ENCODE data around the gene POLR2H. TPM values are rescaled to one million over a fixed set of nuclear protein-coding genes. Genes with fewer than 3 reads are reported as not detected.

The POLR2H gene
- polyA plus RNA-seq, 1 experiment, result 72.0 TPM

DNA sequence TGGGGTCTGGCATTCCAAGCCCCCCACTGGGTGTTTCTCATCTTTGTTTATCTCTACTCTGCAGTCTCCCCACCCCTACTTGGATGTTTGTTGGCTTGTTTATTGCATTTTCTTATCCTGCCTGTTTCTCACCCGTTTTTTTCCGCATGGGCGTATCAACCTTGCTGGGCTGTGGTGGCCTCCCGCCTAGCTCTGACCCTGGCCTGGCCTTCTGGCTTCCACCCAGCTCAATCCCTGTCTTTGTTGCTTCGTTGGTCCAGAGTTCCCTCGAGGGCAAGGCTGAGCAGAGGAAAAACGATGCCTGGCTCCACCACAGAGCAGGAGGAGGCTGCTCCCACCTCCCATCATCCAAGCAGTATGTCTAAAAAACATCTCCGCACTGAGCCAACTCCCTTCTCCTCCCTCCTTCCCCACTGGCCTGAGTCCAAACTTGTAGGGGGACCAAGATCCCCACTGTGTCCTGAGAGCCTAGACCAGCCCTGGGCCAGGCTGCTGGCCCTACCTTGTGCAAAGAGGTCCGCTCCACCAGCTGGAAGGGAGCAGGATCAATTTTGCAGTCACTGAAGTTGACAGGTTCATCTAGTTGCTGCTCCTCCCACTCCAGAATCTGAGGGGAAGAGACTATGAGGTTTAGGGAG is 9.9 kb upstream of the POLR2H start:
- peaks cover 6% of the 10 kb centered on the region for H3K36me3 ChIP-seq (ENCODE audit: control insufficient read depth, insufficient read depth, low read length)
- no peak for DNase-seq (ENCODE audit: low read depth)
- TF ChIP-seq, protein P1, sequence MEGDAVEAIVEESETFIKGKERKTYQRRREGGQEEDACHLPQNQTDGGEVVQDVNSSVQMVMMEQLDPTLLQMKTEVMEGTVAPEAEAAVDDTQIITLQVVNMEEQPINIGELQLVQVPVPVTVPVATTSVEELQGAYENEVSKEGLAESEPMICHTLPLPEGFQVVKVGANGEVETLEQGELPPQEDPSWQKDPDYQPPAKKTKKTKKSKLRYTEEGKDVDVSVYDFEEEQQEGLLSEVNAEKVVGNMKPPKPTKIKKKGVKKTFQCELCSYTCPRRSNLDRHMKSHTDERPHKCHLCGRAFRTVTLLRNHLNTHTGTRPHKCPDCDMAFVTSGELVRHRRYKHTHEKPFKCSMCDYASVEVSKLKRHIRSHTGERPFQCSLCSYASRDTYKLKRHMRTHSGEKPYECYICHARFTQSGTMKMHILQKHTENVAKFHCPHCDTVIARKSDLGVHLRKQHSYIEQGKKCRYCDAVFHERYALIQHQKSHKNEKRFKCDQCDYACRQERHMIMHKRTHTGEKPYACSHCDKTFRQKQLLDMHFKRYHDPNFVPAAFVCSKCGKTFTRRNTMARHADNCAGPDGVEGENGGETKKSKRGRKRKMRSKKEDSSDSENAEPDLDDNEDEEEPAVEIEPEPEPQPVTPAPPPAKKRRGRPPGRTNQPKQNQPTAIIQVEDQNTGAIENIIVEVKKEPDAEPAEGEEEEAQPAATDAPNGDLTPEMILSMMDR (IDR thresholded peaks at IDR 0.05; ENCODE audit: insufficient read depth, low read depth, low read length), result no peak
- H3K27me3 ChIP-seq (ENCODE audit: control insufficient read depth, insufficient read depth, low read length), result no peaks in the 10 kb centered on the region
- no peak overlapping the region for H3K4me3 ChIP-seq (ENCODE audit: low read depth, low read length)
- POLR2A ChIA-PET, result no interaction called here
- CTCF ChIA-PET, result interaction anchor here (1.0 to 4.9 kb wide), 2 partner anchors 10 to 162 kb away, joined by 4 to 65 read pairs; partner anchors contain the start of gene FAM131A

DNA sequence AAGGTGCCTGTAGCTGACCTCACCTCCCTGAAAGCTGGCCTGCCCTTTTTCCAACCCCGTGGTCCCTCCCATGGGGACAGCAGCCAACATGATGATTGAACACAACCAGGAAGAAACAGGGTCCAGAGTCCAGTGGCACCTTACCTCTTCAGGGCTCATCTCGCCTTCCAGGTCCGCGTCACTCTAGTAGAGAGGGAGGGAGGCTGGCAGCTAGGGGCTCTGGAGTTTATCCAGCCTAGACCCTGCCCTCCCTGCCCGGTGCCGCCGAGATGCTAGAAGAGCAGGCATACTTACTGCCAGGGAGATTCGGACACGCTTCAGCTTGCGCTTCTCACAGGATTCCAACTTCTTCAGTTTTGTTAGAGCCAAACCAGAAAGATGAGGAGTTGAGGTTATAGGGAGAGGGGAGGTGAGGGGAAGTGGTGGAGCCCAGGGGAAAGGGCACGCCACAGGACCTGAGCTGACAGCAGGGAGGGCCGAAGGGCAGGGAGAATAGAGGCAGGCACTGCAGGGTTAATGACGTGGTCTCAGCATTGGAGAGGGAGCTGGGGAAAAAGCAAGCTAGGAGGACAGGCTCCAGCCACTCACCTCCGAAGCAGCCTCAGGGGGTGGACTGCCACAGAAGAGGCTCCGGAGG is 9.2 kb upstream of the POLR2H start:
- peaks cover 7% of the 10 kb centered on the region for H3K36me3 ChIP-seq (ENCODE audit: control insufficient read depth, insufficient read depth, low read length)
- TF ChIP-seq, protein P1 (IDR thresholded peaks at IDR 0.05; ENCODE audit: insufficient read depth, low read depth, low read length), result no peak
- no peak overlapping the region for H3K4me3 ChIP-seq (ENCODE audit: low read depth, low read length)
- ChIA-PET CTCF (interaction anchor here (0.7 to 4.9 kb wide), 4 partner anchors 11 to 189 kb away, joined by 3 to 65 read pairs (median 3); partner anchors contain the start of gene FAM131A), POLR2A (no interaction called here)
- no peaks in the 10 kb centered on the region for H3K27me3 ChIP-seq (ENCODE audit: control insufficient read depth, insufficient read depth, low read length)
- DNase-seq (ENCODE audit: low read depth), result no peak

DNA sequence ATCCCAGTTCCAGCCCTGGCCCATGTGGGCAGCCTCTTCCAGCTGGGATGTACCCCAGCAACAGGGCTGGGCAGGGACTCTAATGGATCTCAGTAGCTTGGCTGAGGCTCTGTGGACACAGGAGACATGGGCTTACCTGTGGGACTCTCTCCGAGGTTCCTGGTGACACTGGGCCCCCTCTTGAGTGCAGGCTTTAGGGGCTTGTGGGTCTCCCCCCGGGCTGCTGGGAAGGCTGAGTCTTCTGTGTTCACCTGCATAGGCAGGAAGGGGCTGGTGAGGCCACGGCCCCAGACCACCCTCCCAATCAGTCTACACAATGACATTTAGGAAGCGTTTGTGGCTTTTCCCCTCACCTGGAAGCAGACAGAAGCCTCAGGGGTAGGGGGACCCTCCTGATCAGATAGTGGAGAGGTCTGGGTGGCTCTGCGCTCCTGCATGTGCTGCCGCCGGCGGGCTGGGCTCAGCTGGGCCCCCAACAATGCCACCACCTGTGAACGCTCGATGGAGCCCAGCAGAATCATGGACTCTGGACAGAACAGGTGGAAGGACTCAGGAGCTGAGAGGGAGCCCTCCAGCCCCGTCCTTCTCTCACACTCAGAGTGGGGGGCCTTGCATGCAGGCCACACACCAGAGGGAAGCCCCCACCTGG is 8.5 kb upstream of the POLR2H start:
- no peak for DNase-seq (ENCODE audit: low read depth)
- H3K36me3 ChIP-seq (ENCODE audit: control insufficient read depth, insufficient read depth, low read length), result peaks cover 7% of the 10 kb centered on the region
- ChIA-PET CTCF (interaction anchor here (0.7 to 4.9 kb wide), 12 partner anchors 11 to 335 kb away, joined by 3 to 65 read pairs (median 4); partner anchors contain the start of genes ABCC5, EPHB3 and FAM131A), POLR2A (no interaction called here)
- TF ChIP-seq, protein P1 (IDR thresholded peaks at IDR 0.05; ENCODE audit: insufficient read depth, low read depth, low read length), result no peak
- H3K4me3 ChIP-seq (ENCODE audit: low read depth, low read length), result no peak overlapping the region
- H3K27me3 ChIP-seq (ENCODE audit: control insufficient read depth, insufficient read depth, low read length), result no peaks in the 10 kb centered on the region

DNA sequence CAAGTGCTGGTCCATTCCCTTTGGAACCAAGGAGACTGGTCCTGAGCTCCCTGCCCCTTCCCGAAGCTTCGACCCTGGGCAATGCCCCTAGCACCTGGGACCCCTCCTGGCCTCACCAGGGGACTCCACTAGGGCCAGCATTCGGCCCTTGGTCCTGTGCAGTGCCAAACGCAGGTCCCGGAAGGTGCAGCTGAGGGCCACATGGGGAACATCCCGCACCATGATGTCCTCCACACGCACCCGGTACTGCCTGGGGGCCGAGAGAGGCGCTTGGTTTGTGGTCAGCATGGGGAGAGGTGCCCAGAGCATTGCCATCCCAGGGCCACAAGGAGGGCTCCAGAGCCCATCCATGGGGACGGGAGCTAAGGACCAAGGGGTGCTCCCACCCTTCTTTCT is 8.0 kb upstream of the POLR2H start:
- Histone ChIP-seq H3K4me3 (ENCODE audit: low read depth, low read length) (no peak overlapping the region), H3K27me3 (ENCODE audit: control insufficient read depth, insufficient read depth, low read length) (no peaks in the 10 kb centered on the region), H3K36me3 (ENCODE audit: control insufficient read depth, insufficient read depth, low read length) (peaks cover 7% of the 10 kb centered on the region)
- no peak for DNase-seq (ENCODE audit: low read depth)
- ChIA-PET POLR2A (no interaction called here), CTCF (interaction anchor here (0.5 to 4.9 kb wide), 12 partner anchors 12 to 336 kb away, joined by 3 to 65 read pairs (median 4); partner anchors contain the start of genes ABCC5, EPHB3 and FAM131A)
- TF ChIP-seq, protein P1 (IDR thresholded peaks at IDR 0.05; ENCODE audit: insufficient read depth, low read depth, low read length), result no peak
